ENCODE results near the gene EEF1A2.

Gene EEF1A2

DNA sequence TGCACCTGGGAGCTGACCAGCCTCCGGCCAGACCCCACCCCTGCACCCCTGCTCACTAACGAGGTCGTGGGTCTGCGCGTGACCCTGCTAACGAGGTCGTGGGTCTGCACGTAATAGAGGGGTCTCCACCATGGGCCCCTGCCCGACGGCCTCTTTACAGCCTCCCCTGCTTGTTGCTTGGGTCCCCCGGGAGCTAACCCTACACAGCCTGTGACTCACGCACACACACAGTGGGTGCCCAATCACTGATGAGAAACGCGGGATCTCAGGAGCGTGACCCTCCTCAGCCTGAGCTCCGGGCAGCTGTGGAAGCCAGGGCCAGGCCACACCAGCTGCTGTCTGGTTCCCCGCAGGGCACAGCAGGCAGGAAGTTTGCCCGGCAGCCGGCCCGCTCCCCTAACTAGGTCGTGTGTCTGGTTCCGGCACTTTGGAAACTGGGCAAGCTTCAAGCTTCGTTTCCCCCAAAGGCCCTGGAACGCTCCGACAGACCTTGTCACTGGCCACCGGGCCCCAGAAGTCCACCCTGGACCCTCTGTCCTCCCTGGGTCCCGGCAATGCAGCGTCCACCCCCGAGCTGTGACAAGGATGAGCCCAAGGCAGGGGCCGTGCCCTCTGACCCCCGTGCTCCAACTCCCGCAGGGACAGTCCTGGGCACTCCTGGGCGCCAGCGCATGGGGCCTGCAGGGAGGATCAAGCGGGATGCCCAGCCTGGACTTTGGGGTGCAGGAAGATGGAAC lies 37.5 kb upstream of the EEF1A2 start:
- Histone ChIP-seq H3K79me2 (ENCODE audit: low read length) (no peaks in the 10 kb centered on the region), H2AFZ (ENCODE audit: low read depth, low read length) (no peak overlapping the region), H3K4me2 (ENCODE audit: low read length) (peak overlapping the region; percentile 90), H3K36me3 (replicated peaks; ENCODE audit: low read depth, low read length) (no peaks in the 10 kb centered on the region), H3K27me3 (ENCODE audit: low read depth, low read length) (peaks cover 5% of the 10 kb centered on the region; the same call in 1 of the 2 replicates), H3K4me1 (ENCODE audit: low read length) (peaks cover 17% of the 10 kb centered on the region), H3K4me3 (ENCODE audit: low read length) (peak overlapping the region; percentile 84), H3K9ac (ENCODE audit: low read length) (peak overlapping the region; percentile 81; the same call in 1 of the 2 replicates), H4K20me1 (ENCODE audit: insufficient read depth, low read length) (no peaks in the 10 kb centered on the region), H3K27ac (ENCODE audit: low read length) (no peak overlapping the region), H3K9me3 (ENCODE audit: insufficient read depth, low read length) (no peaks in the 10 kb centered on the region)
- no peak for TF ChIP-seq EZH2phosphoT487 (IDR thresholded peaks at IDR 0.05; ENCODE audit: low read depth)
- TF ChIP-seq, protein P1, sequence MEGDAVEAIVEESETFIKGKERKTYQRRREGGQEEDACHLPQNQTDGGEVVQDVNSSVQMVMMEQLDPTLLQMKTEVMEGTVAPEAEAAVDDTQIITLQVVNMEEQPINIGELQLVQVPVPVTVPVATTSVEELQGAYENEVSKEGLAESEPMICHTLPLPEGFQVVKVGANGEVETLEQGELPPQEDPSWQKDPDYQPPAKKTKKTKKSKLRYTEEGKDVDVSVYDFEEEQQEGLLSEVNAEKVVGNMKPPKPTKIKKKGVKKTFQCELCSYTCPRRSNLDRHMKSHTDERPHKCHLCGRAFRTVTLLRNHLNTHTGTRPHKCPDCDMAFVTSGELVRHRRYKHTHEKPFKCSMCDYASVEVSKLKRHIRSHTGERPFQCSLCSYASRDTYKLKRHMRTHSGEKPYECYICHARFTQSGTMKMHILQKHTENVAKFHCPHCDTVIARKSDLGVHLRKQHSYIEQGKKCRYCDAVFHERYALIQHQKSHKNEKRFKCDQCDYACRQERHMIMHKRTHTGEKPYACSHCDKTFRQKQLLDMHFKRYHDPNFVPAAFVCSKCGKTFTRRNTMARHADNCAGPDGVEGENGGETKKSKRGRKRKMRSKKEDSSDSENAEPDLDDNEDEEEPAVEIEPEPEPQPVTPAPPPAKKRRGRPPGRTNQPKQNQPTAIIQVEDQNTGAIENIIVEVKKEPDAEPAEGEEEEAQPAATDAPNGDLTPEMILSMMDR (IDR thresholded peaks at IDR 0.05; ENCODE audit: low read depth, low read length): no peak

GRCh38 chr20:63534831-63535651 lies 36.2 kb upstream of the EEF1A2 start:
- H3K4me1 ChIP-seq (ENCODE audit: low read length): peaks cover 17% of the 10 kb centered on the region
- no peak overlapping the region for H3K4me2 ChIP-seq (ENCODE audit: low read length)
- H3K4me3 ChIP-seq (ENCODE audit: low read length): no peak overlapping the region

DNA sequence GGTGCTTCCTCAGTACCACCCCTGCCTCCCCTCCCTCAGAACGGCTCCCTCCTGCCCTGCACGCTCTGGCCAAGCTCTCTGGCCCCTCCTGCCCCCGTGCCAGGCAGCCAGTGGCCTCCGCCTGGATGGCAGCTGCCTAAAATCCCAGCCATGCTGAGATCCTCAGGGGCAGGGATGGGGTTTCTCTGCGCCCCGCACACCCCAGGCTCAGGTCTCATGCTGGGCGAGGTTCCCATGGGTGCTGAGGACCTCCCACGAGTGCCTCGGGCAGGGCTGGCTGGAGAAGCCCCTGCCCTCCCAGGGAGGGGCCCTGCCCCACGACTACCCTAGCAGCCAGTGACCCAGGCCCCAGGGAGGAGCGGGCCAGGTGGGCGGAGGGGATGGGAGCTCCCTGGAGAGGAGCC lies 35.5 kb upstream of the EEF1A2 start:
- Histone ChIP-seq H3K9ac (ENCODE audit: low read length) (no peak overlapping the region), H3K4me2 (ENCODE audit: low read length) (no peak overlapping the region), H3K4me3 (ENCODE audit: low read length) (no peak overlapping the region), H3K79me2 (ENCODE audit: low read length) (no peaks in the 10 kb centered on the region), H2AFZ (ENCODE audit: low read depth, low read length) (no peak overlapping the region), H4K20me1 (ENCODE audit: insufficient read depth, low read length) (no peaks in the 10 kb centered on the region), H3K9me3 (ENCODE audit: insufficient read depth, low read length) (no peaks in the 10 kb centered on the region), H3K27ac (ENCODE audit: low read length) (no peak overlapping the region), H3K27me3 (ENCODE audit: low read depth, low read length) (peaks cover 5% of the 10 kb centered on the region), H3K36me3 (replicated peaks; ENCODE audit: low read depth, low read length) (no peaks in the 10 kb centered on the region), H3K4me1 (ENCODE audit: low read length) (peaks cover 17% of the 10 kb centered on the region)
- TF ChIP-seq, protein P1 (IDR thresholded peaks at IDR 0.05; ENCODE audit: low read depth, low read length): no peak
- no peak for TF ChIP-seq EZH2phosphoT487 (IDR thresholded peaks at IDR 0.05; ENCODE audit: low read depth)

More at GRCh38 chr20:63534831-63535651, 36.2 kb upstream of the EEF1A2 start:
- peaks cover 5% of the 10 kb centered on the region; the same call in 1 of the 2 replicates for H3K27me3 ChIP-seq (ENCODE audit: low read depth, low read length)
- no peak overlapping the region for H2AFZ ChIP-seq (ENCODE audit: low read depth, low read length)
- H3K79me2 ChIP-seq (ENCODE audit: low read length): no peaks in the 10 kb centered on the region
- H3K36me3 ChIP-seq (replicated peaks; ENCODE audit: low read depth, low read length): no peaks in the 10 kb centered on the region
- no peak overlapping the region for H3K9ac ChIP-seq (ENCODE audit: low read length)
- no peaks in the 10 kb centered on the region for H3K9me3 ChIP-seq (ENCODE audit: insufficient read depth, low read length)
- H3K27ac ChIP-seq (ENCODE audit: low read length): no peak overlapping the region
- no peaks in the 10 kb centered on the region for H4K20me1 ChIP-seq (ENCODE audit: insufficient read depth, low read length)
- no peak for TF ChIP-seq EZH2phosphoT487 (IDR thresholded peaks at IDR 0.05; ENCODE audit: low read depth)
- TF ChIP-seq, protein P1 (IDR thresholded peaks at IDR 0.05; ENCODE audit: low read depth, low read length): no peak

DNA sequence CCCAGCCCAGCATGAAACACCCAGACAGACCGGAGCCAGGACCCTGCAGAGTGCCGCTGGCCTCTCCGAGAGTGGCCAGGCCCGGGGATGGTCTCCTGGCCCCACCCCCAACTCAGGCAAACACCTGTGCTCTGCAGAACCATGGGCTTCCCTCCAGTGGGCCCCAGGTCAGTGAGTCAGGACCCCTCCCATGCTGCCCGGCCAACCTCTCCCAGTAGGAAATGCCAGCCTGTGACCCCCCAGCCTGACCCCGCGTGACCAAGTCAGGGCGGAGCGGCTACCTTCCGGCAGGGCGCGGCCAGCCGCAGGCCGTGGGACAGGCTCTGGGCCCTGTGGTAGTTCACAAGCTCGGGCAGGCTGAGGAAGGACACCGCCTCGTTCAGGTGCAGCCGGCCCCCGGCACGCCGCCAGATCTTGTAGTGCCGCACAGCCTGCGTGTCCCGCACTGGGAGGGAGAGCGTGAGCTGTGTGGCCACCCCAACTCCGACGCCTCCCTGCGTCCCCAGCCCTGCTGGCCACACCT lies 35.0 kb upstream of the EEF1A2 start:
- no peaks in the 10 kb centered on the region for H3K79me2 ChIP-seq (ENCODE audit: low read length)
- TF ChIP-seq, protein P1 (IDR thresholded peaks at IDR 0.05; ENCODE audit: low read depth, low read length): no peak
- TF ChIP-seq EZH2phosphoT487 (IDR thresholded peaks at IDR 0.05; ENCODE audit: low read depth): no peak
- no peak overlapping the region for H3K9ac ChIP-seq (ENCODE audit: low read length)
- no peak overlapping the region for H3K27ac ChIP-seq (ENCODE audit: low read length)
- no peak overlapping the region for H2AFZ ChIP-seq (ENCODE audit: low read depth, low read length)
- no peaks in the 10 kb centered on the region for H3K9me3 ChIP-seq (ENCODE audit: insufficient read depth, low read length)
- H3K4me3 ChIP-seq (ENCODE audit: low read length): no peak overlapping the region
- no peaks in the 10 kb centered on the region for H3K36me3 ChIP-seq (replicated peaks; ENCODE audit: low read depth, low read length)
- H3K27me3 ChIP-seq (ENCODE audit: low read depth, low read length): peaks cover 8% of the 10 kb centered on the region
- H3K4me2 ChIP-seq (ENCODE audit: low read length): no peak overlapping the region
- H4K20me1 ChIP-seq (ENCODE audit: insufficient read depth, low read length): no peaks in the 10 kb centered on the region
- peaks cover 22% of the 10 kb centered on the region for H3K4me1 ChIP-seq (ENCODE audit: low read length)
